Fibroblast of skin of left quadriceps (primary cell): ENCODE results near the gene IGHMBP2.

Experiments
- DNase-seq, 2 experiments: peaks; one replicate each; pipeline ENCODE4 v3.0.0-alpha.2; 2013; ENCODE audit warnings: low read depth in 2 of 2

The IGHMBP2 gene

GRCh38 chr11:68982134-68982533 is 78.4 kb downstream of the IGHMBP2 start:
- no peak for DNase-seq

GRCh38 chr11:68983801-68984200 is 80.1 kb downstream of the IGHMBP2 start:
- DNase-seq = no peak

GRCh38 chr11:68987211-68987610 is 83.5 kb downstream of the IGHMBP2 start:
- DNase-seq = no peak

GRCh38 chr11:68988491-68988890 is 84.8 kb downstream of the IGHMBP2 start:
- no peak for DNase-seq
